ENCODE measurements around the gene GPC2. TPM values are rescaled to one million over a fixed set of nuclear protein-coding genes. Genes with fewer than 3 reads are reported as not detected.
"Not testable (repeated sequence)": the region's sequence is repeated elsewhere in the genome, so short reads cannot be mapped to it uniquely, and the experiment has no call there.

GPC2 gene
- total RNA-seq, 1 experiment from 2014 or later, result 2.5 TPM

- DNase-seq (ENCODE audit: low read depth), result no peak
These were observed 24.8 kb downstream of the GPC2 start for GRCh38 chr7:100152404-100152803.

- peak; percentile 99 for DNase-seq (ENCODE audit: low read depth)
These were observed 28.4 kb downstream of the GPC2 start, which contains the start of gene LAMTOR4 for GRCh38 chr7:100148559-100149328. TSS of gene LAMTOR4 (plus strand) at chr7:100148918. CDS start at chr7:100148973, 55 bp downstream.

- DNase-seq (ENCODE audit: low read depth), result no peak
These were observed 29.0 kb downstream of the GPC2 start for GRCh38 chr7:100148225-100148558.

- DNase-seq (ENCODE audit: low read depth), result no peak
These were observed 29.9 kb downstream of the GPC2 start for GRCh38 chr7:100147278-100147677.

GRCh38 chr7:100146350-100146749, 30.8 kb downstream of the GPC2 start:
- not testable (repeated sequence) for DNase-seq (ENCODE audit: low read depth)

- no peak for DNase-seq (ENCODE audit: low read depth)
These were observed 34.7 kb downstream of the GPC2 start for GRCh38 chr7:100142461-100142860.

- no peak for DNase-seq (ENCODE audit: low read depth)
These were observed 35.6 kb downstream of the GPC2 start for GRCh38 chr7:100141555-100141949.

GRCh38 chr7:100137851-100138760, 39.1 kb downstream of the GPC2 start:
- DNase-seq (ENCODE audit: low read depth), result no peak

GRCh38 chr7:100132697-100133151, 44.5 kb downstream of the GPC2 start:
- DNase-seq (ENCODE audit: low read depth), result peak; percentile 67

- no peak for DNase-seq (ENCODE audit: low read depth)
These were observed 45.1 kb downstream of the GPC2 start for GRCh38 chr7:100132126-100132525.

GRCh38 chr7:100130608-100131453, 46.4 kb downstream of the GPC2 start:
- peak; percentile 51 for DNase-seq (ENCODE audit: low read depth)

GRCh38 chr7:100130220-100130607, 47.0 kb downstream of the GPC2 start:
- not testable (repeated sequence) for DNase-seq (ENCODE audit: low read depth)

- no peak for DNase-seq (ENCODE audit: low read depth)
These were observed 48.6 kb downstream of the GPC2 start for GRCh38 chr7:100128637-100128963.

GRCh38 chr7:100127866-100128636, 49.1 kb downstream of the GPC2 start:
- no peak for DNase-seq (ENCODE audit: low read depth)

- peak; percentile 91 for DNase-seq (ENCODE audit: low read depth)
These were observed 50.0 kb downstream of the GPC2 start, which contains the start of gene MBLAC1 for GRCh38 chr7:100126931-100127865. TSS of gene MBLAC1 (plus strand) at chr7:100126967. CDS start at chr7:100127396, 429 bp downstream.

GRCh38 chr7:100126239-100126930, 50.8 kb downstream of the GPC2 start:
- DNase-seq (ENCODE audit: low read depth), result no peak

- DNase-seq (ENCODE audit: low read depth), result no peak
These were observed 52.6 kb downstream of the GPC2 start for GRCh38 chr7:100124301-100125230.

- DNase-seq (ENCODE audit: low read depth), result no peak
These were observed 54.6 kb downstream of the GPC2 start for GRCh38 chr7:100122568-100122967.

Data from RPMI7951 (cell line).